WERI-Rb-1 (cell line): ENCODE measurements around the gene ATG13.
A peak's percentile ranks its signal among the peaks of the same experiment; 100 is the strongest.

ENCODE experiments used
- DNase-seq: peaks from one replicate; pipeline ENCODE4 v3.0.0-alpha.2; 2020
- H3K27ac ChIP-seq: fragments of 250-450 bp; sonication (Bioruptor Pico); 2 replicates; pipeline ENCODE4 v1.5.1; 2020; ENCODE audit warnings: mild to moderate bottlenecking, moderate library complexity
- H3K27me3 ChIP-seq: fragments of 250-450 bp; sonication (Bioruptor Pico); 2 replicates; pipeline ENCODE4 v1.5.1; 2021; ENCODE audit warnings: mild to moderate bottlenecking, low read depth, moderate library complexity; ENCODE audit not compliant: insufficient read depth, severe bottlenecking
- H3K36me3 ChIP-seq: fragments of 250-450 bp; sonication (Bioruptor Pico); 2 replicates; pipeline ENCODE4 v1.5.1; 2020; ENCODE audit warnings: mild to moderate bottlenecking, moderate library complexity
- H3K4me3 ChIP-seq: 2 replicates; pipeline ENCODE4 v1.5.1; 2011; ENCODE audit warnings: low read depth, mild to moderate bottlenecking, control low read depth, low read length
- H3K9me3 ChIP-seq: fragments of 250-450 bp; sonication (Bioruptor Pico); 2 replicates; pipeline ENCODE4 v1.5.1; 2021; ENCODE audit warnings: mild to moderate bottlenecking, moderate library complexity; ENCODE audit not compliant: severe bottlenecking
- TF ChIP-seq, protein P1 (sequence below): IDR thresholded peaks from 2 replicates; pipeline ENCODE4 v1.5.1; 2011; ENCODE audit warnings: low read depth, mild to moderate bottlenecking, control low read depth, inconsistent platforms, low read length

ATG13 gene

DNA sequence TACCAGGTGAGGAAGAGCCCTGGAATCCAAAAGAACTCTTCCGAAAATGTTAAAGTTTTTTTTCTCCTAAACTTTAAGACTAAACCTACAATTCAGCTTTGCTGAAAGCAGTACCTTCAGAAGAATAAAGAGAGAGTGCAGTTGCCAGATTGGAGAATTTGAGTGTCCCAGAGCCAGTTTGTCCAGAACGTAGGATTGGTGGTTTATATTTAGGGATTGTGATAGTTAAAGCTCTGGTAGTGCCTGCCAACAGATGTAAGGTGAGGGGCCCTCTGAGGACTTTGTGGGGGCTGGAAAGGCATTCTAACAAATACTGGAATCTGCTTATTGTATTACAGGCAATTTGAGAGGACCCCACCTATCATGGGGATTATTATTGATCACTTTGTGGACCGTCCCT is 39.8 kb downstream of the ATG13 start:
- TF ChIP-seq, protein P1, sequence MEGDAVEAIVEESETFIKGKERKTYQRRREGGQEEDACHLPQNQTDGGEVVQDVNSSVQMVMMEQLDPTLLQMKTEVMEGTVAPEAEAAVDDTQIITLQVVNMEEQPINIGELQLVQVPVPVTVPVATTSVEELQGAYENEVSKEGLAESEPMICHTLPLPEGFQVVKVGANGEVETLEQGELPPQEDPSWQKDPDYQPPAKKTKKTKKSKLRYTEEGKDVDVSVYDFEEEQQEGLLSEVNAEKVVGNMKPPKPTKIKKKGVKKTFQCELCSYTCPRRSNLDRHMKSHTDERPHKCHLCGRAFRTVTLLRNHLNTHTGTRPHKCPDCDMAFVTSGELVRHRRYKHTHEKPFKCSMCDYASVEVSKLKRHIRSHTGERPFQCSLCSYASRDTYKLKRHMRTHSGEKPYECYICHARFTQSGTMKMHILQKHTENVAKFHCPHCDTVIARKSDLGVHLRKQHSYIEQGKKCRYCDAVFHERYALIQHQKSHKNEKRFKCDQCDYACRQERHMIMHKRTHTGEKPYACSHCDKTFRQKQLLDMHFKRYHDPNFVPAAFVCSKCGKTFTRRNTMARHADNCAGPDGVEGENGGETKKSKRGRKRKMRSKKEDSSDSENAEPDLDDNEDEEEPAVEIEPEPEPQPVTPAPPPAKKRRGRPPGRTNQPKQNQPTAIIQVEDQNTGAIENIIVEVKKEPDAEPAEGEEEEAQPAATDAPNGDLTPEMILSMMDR: no peak
- no peak overlapping the region for H3K4me3 ChIP-seq
- peaks cover 69% of the 10 kb centered on the region for H3K36me3 ChIP-seq
- no peaks in the 10 kb centered on the region for H3K27me3 ChIP-seq
- no peaks in the 10 kb centered on the region for H3K9me3 ChIP-seq
- H3K27ac ChIP-seq: no peak overlapping the region
- DNase-seq: no peak

DNA sequence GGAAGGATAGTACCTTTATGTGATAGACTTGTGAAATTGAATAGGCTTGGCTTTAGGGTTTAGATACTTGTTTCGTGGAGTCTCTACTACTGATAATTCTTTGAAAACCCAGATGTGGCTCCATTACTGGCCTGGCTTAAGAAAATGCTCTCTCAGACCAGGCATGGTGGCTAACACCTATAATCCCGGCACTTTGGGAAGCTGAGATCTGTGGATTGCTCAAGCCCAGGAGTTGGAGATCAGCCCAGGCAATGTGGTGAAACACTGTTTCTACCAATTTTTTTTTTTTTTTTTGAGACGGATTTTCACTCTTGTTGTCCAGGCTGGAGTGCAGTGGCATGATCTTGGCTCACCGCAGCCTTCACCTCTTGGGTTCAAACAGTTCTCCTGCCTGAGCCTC is 40.9 kb downstream of the ATG13 start:
- no peak for DNase-seq
- H3K27me3 ChIP-seq: no peaks in the 10 kb centered on the region
- peaks cover 69% of the 10 kb centered on the region for H3K36me3 ChIP-seq
- peak overlapping the region; percentile 26 for H3K27ac ChIP-seq
- no peak overlapping the region for H3K4me3 ChIP-seq
- no peaks in the 10 kb centered on the region for H3K9me3 ChIP-seq
- TF ChIP-seq, protein P1: no peak

DNA sequence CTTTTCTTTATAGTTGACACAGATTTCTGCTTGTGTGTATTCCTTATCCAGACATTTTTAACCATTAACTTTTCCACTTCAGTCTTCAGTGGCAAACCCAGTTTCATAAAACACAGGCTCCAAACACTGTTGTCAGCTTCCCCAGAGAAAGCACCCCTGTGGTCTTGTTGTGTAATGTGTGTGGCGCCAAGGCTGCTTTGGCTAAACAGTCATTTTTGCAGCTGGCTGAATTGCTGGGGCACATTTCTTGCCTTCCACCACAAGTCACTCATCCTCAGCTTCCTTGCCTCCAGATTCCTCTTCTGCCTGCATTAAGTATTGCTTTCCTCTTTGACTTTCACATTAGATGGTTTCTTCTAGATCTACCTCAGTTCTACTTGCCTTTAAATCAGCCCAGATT is 42.6 kb downstream of the ATG13 start:
- H3K27ac ChIP-seq: no peak overlapping the region
- H3K4me3 ChIP-seq: no peak overlapping the region
- peaks cover 69% of the 10 kb centered on the region for H3K36me3 ChIP-seq
- TF ChIP-seq, protein P1: no peak
- no peaks in the 10 kb centered on the region for H3K27me3 ChIP-seq
- H3K9me3 ChIP-seq: no peaks in the 10 kb centered on the region
- no peak for DNase-seq

DNA sequence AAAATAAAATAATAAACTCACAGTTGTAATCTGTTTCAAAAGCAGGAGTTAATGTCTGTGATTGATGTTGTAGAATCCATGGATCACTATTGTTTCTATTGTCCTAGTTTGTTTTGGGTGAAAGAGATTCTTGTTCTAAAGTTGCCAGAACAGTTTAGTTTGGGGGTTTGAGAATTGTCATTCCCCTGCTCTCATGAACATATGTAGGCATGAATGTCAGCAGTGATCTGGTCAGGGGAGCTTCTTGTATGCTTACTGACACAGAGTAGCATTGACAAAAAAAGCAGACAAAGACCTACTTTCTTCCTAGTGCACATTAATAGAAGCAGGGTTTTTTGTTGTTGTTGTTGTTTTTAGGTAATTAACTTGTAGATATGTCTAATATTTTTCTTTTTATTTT is 44.5 kb downstream of the ATG13 start:
- peaks cover 66% of the 10 kb centered on the region for H3K36me3 ChIP-seq
- H3K4me3 ChIP-seq: no peak overlapping the region
- DNase-seq: no peak
- no peaks in the 10 kb centered on the region for H3K9me3 ChIP-seq
- no peak overlapping the region for H3K27ac ChIP-seq
- TF ChIP-seq, protein P1: no peak
- no peaks in the 10 kb centered on the region for H3K27me3 ChIP-seq

DNA sequence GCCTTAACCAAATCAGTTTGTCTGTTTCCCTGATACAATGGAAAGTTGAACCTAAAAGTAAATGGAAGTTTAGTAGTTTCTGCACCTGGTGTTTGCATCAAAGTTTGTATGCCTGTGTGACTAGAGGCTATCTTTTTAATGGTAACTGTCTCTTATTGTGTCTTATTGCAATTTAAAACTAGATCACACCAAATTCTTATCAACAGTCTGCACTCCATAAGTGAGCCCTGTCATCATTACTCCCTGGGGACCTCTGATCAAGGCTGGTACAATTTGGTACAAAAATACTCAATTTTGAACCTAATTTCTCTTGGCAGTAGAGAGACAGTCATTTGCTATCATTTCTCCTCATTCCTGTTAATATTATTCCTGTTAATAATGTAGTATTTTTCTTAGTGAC is 45.0 kb downstream of the ATG13 start:
- Histone ChIP-seq H3K4me3 (no peak overlapping the region), H3K27ac (no peak overlapping the region), H3K27me3 (no peaks in the 10 kb centered on the region), H3K36me3 (peaks cover 61% of the 10 kb centered on the region), H3K9me3 (no peaks in the 10 kb centered on the region)
- no peak for DNase-seq
- TF ChIP-seq, protein P1: no peak

DNA sequence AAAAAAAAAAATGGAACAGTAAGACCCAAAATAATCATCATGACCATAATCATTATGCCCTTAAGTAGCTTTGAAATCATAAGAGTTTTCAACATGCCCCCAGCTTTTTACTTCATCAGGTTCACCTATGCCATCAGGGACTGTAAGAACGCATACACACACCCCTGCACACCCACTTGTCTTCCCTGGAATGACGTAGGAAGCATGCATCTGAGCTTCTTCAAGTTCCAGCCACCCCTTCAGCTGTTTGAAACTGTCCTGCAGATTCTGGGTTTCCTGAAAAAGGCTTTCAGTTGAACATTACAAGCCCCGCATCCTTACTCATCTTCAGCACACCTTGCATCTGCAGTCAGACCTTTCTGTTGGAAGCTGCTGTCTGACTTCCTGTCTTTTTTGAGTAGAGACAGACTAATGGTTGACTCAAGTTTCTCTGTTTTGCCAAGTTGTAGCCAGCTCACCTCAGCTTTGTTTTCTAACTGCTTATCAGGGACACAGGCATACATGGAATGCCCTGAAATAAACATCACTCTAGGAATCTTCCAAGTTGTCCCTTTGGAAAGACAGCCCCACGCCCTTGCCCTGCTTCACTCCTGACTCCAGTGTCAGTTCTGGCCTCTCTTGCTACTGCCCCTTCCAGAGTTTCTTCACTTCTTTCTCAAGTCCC is 46.1 kb downstream of the ATG13 start:
- Histone ChIP-seq H3K9me3 (no peaks in the 10 kb centered on the region), H3K4me3 (no peak overlapping the region), H3K27me3 (no peaks in the 10 kb centered on the region), H3K27ac (no peak overlapping the region), H3K36me3 (peaks cover 57% of the 10 kb centered on the region)
- no peak for DNase-seq
- TF ChIP-seq, protein P1: no peak
